Measurements from ENCODE around the gene MRPS27.

The MRPS27 gene

DNA sequence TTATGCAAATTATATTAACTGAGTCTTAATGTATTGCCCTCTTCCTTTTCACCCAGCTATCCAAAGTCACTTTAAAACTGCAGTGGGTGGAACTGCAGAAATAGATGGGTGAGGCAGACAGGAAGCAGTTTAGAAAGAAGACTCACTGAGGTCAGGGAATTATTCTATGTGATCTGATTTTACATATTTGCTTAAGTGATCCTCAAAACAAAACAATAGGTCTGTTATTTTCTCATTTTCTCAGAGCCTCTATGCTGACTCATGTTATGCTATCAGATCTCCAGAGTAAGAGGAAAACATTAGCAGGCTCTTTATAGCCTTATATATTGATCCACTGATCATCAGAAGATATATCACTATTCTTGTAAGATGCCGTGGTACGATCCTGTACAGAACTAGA, 63.5 kb downstream of the MRPS27 start:
- no peak for DNase-seq (ENCODE audit: low spot score)

DNA sequence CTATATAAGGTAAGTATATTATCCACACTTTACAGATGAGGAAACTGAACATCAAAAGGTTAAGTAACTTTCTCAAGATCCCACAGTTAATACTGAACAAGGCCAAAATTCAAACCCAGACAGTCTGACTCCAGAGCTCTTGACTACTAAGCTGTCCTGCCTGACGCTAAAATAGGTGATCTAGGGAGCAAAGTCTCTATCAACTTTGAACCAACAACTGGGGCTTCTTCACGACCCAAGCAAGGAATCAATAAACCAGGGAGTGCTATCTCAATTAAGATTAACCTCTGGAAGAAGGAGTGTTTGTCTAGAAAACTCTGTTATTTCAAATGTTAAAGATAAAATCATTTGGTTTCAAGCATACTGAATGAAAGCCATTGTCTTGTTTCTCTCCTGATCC, 64.4 kb downstream of the MRPS27 start:
- no peak for DNase-seq (ENCODE audit: low spot score)

DNA sequence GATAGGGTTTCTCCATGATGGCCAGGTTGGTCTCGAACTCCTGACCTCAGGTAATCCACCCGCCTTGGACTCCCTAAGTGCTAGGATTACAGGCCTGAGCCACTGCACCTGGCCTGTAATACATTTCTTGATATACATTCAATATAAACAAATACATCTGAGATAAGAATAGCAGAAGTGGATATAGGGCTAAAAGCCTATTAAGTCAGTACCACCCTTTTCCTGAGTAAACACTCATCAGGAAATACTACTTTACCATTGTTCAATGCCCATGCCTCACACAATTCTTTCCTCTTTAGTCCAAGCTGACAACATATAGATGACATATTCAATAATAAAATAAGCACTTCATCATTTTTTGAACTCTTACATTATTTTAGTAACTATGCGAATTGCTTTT, 64.8 kb downstream of the MRPS27 start:
- DNase-seq (ENCODE audit: low spot score) = no peak

DNA sequence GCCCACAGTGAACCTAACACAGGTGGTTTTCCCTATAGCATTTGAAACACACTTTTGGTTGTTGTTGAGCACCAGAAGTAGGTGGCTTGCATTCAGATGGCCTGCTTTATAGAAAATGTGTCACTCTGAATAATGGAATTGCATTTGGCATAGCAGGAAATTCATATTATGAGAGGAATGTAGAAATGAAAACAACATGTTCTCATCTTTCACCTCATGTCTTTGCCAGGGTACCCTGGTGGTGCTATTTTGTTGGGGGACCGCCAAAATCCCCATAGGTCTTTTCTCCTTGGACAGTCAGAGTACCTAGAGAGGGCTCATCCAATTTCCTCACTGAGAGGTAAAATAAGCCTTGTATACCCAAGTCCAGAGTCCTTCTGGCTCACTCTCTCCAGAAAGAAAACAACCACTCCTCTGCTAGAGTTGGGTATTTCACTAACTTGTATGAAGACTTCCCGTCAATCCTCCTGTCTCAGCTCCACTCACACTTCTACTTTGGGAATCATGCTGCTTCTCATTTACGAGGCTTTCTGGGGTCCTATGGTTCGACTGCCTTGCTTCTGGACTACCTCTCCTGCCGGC, 67.4 kb downstream of the MRPS27 start:
- no peak for DNase-seq (ENCODE audit: low spot score)

DNA sequence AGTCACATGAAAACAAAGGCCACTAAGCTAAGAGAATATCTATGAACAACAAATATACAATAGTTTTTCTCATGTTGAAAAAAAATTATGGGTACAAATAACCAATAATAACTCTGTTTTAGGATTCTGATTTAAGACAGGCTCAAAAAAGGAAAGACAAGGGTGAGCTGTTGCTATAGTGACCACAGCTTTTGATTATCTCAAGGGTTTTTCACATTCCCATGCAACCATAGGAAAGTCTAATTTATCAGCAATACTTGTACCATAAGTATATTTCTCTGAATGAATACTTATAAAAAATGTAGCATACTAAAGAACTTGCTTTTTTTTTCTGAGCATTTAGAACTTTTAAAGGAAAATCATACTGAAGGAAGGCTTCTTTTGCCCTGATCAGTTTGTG, 68.0 kb downstream of the MRPS27 start:
- DNase-seq (ENCODE audit: low spot score) = no peak

DNA sequence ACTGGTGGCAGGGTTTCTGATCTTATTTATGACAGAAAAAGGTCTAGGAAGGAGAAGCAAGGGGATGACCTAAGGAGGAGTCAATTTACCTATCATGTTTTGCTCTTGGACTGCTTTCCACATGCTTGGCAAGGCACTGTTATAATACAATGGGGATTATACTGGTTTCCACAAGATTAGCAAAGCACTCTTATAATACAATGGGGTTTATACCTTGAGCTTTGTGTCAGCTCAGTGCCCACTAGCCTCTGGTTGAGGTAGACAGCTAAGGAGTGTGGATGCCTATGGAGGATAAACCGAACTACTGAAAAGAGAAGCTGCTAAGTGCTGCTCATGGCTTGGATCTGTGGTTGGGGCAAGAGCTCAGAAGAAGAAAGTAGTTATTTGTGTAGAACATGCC, 68.7 kb downstream of the MRPS27 start:
- DNase-seq (ENCODE audit: low spot score) = no peak

DNA sequence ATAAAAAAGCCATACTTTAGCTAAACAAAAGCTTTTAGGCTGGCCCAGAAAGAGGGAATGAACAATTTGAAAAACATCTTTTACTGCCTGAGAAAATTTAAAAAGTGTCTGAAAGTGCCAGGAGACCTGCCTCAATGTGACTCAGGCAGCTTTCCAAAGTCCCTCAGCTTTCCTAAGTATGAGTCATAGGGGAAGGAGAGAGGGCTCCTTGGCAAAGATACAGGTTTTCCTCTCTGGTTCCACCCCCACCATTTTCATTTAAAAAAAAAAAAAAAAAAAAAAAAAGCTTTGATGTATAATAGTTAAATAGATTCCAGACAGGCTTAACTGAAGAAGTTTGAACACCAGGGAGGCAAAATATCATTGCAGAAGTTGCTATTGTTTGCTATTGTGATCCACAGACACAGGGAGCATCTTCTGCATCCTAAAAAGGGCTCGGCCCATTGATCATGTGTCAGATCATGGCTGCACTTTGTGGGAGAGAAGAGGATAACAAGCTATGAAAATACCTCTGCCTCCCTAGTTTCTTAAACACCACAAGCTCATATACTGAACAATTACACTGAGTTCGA, 71.5 kb downstream of the MRPS27 start:
- no peak for DNase-seq (ENCODE audit: low spot score)

DNA sequence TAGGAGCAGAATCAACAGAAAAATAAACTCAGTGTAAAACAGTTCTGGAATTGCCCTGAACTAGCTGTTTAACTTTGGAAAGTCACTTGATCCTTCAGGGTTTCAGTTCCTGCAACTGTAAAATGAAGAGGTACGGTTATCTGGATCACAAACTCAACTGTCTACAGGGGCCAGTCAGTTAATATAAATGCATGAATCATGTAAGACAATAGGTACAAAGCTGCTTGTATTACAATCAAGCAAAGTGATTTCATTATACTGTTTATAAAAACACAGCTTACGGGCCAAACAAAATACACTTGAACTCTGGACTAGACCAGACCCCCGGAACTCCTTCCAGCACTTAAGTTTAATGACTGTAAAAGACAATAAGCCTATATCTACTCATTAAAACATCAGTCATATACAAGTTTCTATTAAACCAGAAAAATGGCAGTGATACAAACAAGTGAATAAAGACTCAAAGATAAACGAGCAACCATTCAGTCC, 73.0 kb downstream of the MRPS27 start:
- no peak for DNase-seq (ENCODE audit: low spot score)

DNA sequence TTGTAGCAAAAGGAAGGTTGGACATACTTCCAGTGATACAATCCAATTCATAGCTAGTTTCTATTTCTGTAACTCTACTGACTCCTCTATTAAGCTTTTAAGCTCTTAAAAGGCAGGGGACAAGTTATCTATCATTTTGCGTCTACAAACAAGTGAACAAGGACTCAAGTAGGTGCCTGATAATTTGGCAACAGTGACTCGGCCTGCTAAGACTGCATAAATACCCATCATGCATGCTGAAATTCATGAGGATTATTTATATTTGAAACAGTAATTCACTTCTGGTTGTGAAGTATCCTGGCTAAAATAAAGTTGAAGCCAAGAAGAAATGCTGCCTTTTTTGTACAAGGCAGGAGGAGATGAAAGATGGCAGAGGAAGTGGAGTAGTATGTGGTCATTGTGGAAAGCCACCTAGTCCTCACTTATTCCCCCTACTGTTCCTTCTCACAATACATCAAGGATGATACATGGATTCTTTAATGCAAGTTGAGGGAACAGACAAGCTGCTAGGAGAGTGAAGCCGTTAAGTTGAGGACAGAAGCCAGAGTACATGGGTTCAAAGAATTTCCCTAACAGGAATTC, 74.0 kb downstream of the MRPS27 start:
- no peak for DNase-seq (ENCODE audit: low spot score)

DNA sequence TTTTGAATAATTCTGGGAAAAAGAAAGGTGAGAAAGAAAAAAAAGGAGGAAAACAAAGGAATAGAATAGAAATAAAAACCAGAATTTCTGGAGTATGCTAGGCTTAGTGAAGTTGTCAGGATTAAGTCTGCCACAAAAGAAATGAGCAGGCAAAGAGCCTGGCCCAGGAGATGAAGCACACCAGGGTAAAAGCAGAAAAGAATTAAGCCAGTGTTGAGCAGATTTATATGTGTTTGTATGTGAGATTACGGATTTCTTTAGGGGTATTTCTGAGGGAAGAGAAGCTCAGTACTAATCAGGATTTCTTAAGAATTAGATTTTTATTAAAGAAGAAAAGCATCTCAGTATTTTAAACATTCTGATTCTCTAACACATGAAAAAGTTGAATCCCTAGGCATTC, 74.5 kb downstream of the MRPS27 start:
- DNase-seq (ENCODE audit: low spot score) = no peak

DNA sequence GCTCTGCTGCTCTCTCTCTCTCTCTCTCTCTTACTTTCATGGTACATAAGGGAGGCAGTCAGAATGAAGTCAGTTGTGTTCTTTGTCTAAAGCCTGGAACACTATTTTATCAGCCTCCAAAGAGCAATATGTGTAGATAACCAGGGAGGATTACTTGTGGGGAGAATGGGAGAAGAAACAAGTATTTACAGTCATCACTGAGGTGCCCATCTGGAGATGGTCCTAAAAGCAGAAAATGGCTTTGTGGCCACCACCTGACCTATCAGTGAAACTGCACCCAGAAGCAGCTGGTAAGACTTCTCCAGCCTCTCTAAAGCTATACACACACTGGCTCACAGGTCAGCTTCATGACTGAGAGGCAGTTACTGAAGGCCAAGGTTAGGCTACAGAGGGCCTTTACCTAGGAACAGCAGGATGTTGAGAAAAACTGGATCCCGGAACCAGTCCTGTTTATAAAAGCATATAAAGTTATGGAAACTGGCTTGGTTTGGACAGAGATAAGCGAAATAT, 75.1 kb downstream of the MRPS27 start:
- DNase-seq (ENCODE audit: low spot score) = peak; percentile 3

DNA sequence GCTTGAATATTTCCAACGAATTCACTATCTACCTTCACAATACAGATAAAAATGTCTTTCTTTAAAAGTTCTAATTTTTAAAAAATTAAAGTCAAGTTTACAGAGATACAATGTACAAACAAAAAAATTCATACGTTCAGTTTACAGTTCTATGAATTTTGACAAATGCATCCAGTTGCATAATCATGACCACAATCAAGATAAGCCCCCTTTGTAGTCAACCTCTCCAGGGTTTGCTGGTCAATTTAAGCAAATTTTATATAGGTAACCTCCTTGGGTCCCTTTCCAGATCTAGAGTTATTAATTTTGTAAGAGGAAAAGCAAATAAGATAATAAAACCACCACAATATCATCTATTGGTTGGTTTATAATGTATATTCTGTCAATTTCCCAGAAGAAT, 76.3 kb downstream of the MRPS27 start:
- no peak for DNase-seq (ENCODE audit: low spot score)

DNA sequence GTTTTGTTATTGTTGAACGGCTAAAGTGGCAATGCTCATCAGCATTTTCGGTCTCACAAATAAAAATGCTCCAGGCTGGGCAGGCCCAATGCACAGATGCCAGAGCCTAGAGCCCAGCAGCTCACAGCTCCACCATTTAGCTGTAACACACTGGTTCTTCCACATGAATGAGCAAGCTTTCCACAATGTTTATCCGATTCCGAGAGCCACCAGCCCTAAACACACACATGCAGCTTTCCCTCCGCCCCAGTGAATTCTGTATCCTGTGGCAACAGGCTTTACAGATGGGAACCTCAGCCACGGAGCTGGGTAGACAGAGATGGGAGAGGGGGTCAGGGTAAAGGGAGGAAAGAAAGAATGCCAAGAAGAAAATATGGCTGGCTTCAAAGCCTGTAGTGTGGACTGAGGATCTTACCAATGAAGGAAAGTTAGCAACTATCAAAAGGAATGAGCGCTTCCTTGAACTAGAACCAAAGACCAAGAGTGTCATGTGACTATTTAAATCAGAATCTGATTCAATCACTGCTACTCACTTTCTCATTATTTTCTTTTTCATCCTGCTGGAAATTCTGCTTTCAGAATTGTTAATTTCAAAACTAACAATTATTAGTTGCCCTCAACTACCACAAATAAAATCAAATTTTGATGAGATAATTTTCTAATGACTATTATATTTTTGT, 77.1 kb downstream of the MRPS27 start:
- DNase-seq (ENCODE audit: low spot score) = no peak

DNA sequence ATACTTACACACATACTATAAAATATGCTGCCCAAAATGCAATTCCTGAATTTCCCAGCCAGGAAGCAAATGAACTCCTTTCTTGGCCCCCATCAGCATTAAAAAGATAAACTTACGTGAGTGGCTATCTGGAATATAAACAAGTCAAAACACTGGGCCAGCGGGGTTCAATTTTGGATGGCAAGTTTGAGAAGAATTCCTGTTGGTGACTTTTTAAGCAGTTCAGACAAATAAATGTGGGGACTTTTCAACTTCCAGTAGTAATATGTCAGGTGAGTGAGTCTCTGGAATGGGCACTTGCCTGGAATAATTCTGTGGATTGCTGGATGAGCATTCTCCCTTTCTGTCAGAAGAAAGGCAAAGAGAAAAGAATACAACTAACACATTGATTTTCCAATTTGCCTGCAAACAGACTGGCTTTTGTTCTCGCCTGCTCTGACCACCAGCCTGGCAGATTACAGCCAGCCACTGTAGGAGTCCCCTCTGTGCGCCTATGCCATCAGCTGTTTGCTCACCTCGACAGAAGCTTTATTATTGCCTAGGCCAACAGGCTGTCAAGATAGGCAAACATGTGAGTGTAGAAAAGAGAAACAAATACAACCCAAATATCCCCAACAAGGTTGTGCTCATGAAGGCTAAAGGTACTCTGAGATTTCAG, 78.6 kb downstream of the MRPS27 start:
- DNase-seq (ENCODE audit: low spot score) = no peak

DNA sequence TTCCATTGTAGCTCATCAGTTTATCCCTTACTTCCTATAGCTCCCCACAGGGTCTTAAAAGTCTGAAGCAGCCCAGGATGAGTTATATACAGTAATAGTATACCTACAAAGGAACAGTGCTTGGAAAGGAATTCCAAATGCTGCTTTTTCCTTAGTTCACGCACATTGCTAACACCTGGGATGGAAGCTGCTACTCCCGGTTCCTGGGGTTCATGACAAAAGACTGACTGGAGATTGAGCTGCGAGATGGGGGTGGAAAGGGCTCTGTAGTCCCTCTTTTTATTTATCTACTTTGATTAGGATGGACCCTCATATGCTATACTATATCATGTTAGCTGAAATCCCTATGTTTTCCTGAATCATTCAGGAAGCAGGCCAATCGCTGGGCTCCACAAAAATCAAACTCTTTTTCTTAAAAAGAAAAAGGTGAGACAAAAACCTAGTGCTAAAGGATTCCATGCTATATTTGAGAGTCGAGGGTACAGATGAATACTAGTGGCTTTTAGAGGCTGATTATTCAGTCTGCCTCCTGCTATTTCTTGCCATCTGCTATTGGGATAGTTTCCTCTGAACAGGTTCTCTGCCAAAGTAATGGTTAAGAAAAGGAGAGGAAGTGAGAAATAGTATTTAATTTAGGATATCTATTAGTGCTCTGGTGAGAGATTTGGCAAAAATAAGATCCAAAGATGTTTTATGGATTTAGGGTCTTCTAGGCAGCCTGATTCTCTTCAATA, 81.2 kb downstream of the MRPS27 start:
- DNase-seq (ENCODE audit: low spot score) = no peak

DNA sequence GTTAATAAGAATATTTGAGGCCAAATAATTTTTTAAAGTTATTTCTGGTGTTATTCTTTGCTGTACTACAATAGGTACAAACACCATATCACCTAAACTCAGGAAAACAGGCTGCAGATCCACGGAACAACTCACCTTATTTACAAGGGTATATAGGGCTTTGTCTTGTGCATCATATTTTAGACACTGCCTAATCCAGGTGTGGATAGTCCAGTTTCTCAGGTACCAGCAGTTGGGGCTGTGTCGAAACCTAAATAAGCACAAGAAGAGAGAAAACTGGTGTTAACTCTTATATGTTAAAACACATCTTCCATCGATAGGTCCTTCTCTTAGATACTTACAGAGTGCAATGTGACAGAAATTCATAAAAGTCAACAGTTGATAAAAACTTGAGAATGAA, 82.2 kb downstream of the MRPS27 start:
- DNase-seq (ENCODE audit: low spot score) = no peak

DNA sequence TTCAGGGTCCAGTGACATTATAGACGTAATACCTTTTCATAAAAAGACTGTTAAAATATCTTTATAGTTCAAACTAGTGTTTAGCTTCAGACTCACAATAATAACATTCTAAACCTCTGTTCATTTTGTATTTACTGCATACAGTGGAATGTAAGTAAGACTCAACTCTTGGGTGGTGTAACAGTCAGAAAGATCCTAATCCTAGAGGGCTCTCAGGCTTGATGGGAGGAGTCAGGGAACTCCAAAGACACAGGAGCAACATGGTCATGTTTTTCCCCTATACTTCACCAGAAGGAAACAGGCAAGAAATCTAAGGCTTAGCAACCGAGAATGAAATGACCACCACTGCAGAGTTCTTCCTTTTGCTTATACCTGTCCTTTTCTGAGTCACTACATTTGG, 82.6 kb downstream of the MRPS27 start:
- no peak for DNase-seq (ENCODE audit: low spot score)

DNA sequence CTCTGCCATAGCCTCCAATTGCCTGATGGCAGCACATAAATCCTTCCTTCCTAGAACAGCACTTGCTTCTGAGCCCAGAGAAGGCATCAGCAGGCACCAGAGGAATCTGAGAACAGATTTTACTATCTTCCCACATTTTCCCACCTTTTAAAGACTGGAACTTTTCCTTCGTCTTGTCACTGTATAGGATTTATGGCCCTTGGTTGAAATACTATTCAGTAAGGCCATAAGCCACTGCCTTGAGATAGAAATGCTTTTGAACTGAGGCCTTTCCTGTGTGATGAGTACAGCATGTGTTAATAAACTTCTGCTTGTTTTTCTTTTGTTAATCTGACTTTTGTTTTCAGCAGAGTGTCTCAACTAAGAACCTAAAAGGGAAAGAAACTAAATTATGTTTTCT, 84.3 kb downstream of the MRPS27 start:
- DNase-seq (ENCODE audit: low spot score) = no peak

DNA sequence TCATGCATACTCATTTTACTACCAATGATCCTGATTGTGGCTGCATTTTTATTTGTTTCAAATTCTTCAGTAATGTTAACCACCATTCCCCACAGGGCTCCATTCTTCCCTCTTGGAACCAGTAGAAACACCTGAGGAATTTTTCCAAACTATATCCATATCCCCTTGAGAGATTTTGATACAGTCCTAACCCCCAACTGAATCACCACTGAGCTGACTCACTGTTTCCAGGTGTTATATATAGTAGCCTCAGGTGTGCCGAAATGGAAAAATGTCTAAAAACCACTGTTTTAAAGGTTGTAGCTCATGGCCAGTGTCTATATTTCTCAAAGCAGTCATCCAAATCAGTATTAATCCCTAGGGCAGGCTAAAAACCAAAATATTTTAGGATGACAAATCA, 85.2 kb downstream of the MRPS27 start:
- DNase-seq (ENCODE audit: low spot score) = no peak

DNA sequence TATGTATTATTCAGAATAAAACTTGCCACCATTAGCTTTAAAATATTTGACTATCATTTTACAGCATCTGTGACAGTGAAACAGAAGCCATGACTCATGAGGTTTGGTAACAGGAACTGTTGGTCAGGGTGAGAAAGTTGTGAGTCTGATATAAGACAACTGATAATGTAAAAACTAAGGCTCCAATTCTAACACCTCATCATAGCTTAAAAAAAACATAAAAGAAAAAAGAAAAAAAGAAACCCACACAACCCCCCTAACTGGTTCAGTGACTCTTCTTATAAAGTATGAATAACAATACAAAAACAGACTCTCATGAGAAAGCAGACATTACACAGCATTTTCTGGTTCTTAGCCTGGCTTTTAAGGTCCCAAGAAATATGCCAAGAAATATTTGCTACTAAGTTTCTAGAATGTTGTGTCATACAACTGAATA, 85.8 kb downstream of the MRPS27 start:
- DNase-seq (ENCODE audit: low spot score) = no peak

DNA sequence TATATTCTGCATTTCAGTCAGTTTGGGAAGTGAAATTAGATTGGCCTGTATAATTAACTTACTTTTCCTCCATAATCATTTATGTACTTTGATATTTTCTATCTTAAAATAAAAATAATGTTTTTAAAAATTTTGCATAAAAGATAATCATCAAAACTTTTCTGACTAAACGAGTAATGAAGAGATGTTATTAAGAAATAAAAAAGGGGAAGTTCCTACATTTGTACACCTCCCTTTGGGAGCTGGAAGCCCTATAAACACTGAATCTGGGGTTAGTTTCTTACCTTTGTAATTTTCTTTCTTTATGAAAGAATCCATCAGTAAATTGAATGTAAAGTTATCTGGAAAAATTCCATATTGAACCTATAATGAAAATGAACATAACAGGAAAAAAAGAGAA, 86.2 kb downstream of the MRPS27 start:
- DNase-seq (ENCODE audit: low spot score) = no peak

DNA sequence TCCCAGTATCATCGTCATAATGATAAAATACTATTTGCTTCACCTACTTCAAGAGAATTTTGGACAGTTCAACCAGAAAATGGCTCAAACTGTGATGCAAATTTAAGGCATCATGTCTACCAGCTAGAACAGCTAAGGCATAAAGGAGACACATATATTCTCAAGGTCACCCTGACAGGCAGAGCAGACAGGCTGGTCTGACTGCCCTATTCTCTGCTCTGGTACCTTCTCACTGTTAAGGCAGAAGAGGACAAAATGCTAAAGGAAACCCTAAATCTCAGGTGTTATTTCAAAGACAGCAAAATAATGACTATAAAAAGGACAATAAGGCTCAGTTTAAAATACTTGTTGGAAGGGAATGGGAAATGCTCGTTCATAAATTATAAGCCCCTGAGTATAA, 87.2 kb downstream of the MRPS27 start:
- DNase-seq (ENCODE audit: low spot score) = no peak

All from germinal center (tissue), 1 donor.